ENCODE measurements around the gene PLAAT3. TPM values are rescaled to one million over a fixed set of nuclear protein-coding genes. Genes with fewer than 3 reads are reported as not detected.

The PLAAT3 gene
- total and polyA plus RNA-seq, 2 of the 8 experiments (the other 6 are each of a cell fraction or from before 2014, with no cell fraction given): 109 to 190 TPM

- H3K79me2 ChIP-seq (ENCODE audit: control insufficient read depth in 1 of 2, insufficient read depth in 2 of 2, low read length in 2 of 2): no peaks in the 10 kb centered on the region
- H3K9ac ChIP-seq (replicated peaks in 1 of 4; ENCODE audit: extremely low read depth in 1 of 4, low read depth in 3 of 4, low read length in 3 of 4): no peak overlapping the region
- H3K23ac ChIP-seq (ENCODE audit: insufficient read length): no peak overlapping the region
- no peak overlapping the region for H4K5ac ChIP-seq (ENCODE audit: insufficient read length, low read depth, low read length)
- no peaks in the 10 kb centered on the region for H3K79me1 ChIP-seq (ENCODE audit: low read depth, low read length)
- H2BK12ac ChIP-seq (ENCODE audit: low read depth, low read length): no peak overlapping the region
- no peak overlapping the region for H3K4me3 ChIP-seq (ENCODE audit: extremely low read depth in 1 of 4, insufficient read depth in 2 of 4, low read depth in 3 of 4, low read length in 4 of 4)
- H2AK5ac ChIP-seq (ENCODE audit: low read depth, low read length): no peak overlapping the region
- no peak overlapping the region for H3K14ac ChIP-seq (ENCODE audit: insufficient read length)
- H3K27me3 ChIP-seq (replicated peaks in 1 of 4; ENCODE audit: control insufficient read depth in 3 of 4, extremely low read depth in 1 of 4, insufficient read depth in 3 of 4, low read length in 3 of 4): no peaks in the 10 kb centered on the region
- H3K56ac ChIP-seq (replicated peaks; ENCODE audit: insufficient read length, low read depth, low read length): no peak overlapping the region
- 80% methylated on average over 4 of the region's 4 CpGs; no CpG with 5 or more reads in 1 of the 2 experiments for WGBS, 2 experiments (ENCODE audit: extremely low coverage in 1 of 2, insufficient coverage in 1 of 2, insufficient read length in 1 of 2, insufficient replicate concordance in 2 of 2, low coverage in 1 of 2, low lambda C conversion rate in 2 of 2, missing lambda C conversion rate in 1 of 2)
- no peak overlapping the region for H2BK20ac ChIP-seq (ENCODE audit: low read length)
- no peak for DNase-seq (ENCODE audit: low read depth in 1 of 2, low spot score in 2 of 2)
- no peak overlapping the region for H4K8ac ChIP-seq (ENCODE audit: extremely low read depth, insufficient read depth, low read length)
- FAIRE-seq: no peak
- no peak overlapping the region for H4K91ac ChIP-seq (replicated peaks; ENCODE audit: insufficient read length, low read length)
- H2AFZ ChIP-seq (ENCODE audit: low read length): no peak overlapping the region
- TF ChIP-seq CHD1 (IDR thresholded peaks at IDR 0.05; ENCODE audit: low read depth, low read length) (no peak), CBX8 (IDR thresholded peaks at IDR 0.05; ENCODE audit: borderline replicate concordance, low read depth, low read length) (no peak), CTCF (IDR thresholded peaks at IDR 0.05; ENCODE audit: control extremely low read depth in 1 of 3, insufficient read depth in 1 of 3, low read depth in 1 of 3, low read length in 3 of 3) (no peak), JUN (IDR thresholded peaks at IDR 0.05; ENCODE audit: low read depth, low read length) (no peak), SUZ12 (IDR thresholded peaks at IDR 0.05; ENCODE audit: low read length) (no peak), MAFK (IDR thresholded peaks at IDR 0.05; ENCODE audit: low read depth, low read length) (no peak)
- H3K27ac ChIP-seq (ENCODE audit: low read depth, low read length): no peak overlapping the region
- H3K23me2 ChIP-seq (ENCODE audit: low read depth, low read length): no peaks in the 10 kb centered on the region
- H3K18ac ChIP-seq (ENCODE audit: extremely low read depth, low read length): no peak overlapping the region
- H2BK120ac ChIP-seq (replicated peaks; ENCODE audit: low read depth, low read length): no peak overlapping the region
- H2BK5ac ChIP-seq (ENCODE audit: low read depth, low read length): no peak overlapping the region
- H3K4me2 ChIP-seq (ENCODE audit: insufficient read depth in 1 of 2, low read depth in 2 of 2, low read length in 2 of 2): no peak overlapping the region
- POLR2A ChIA-PET (ENCODE audit: partially characterized antibody): interaction anchor here (3.5 kb wide), 1 partner anchor 7 kb away, joined by 12 read pairs; the partner anchor contains the start of gene PLAAT2
- no peaks in the 10 kb centered on the region; a peak in 1 of 4 replicates for H3K9me3 ChIP-seq (ENCODE audit: insufficient read depth in 2 of 2, low read depth in 1 of 2, low read length in 1 of 2)
- H3K4me1 ChIP-seq (replicated peaks in 1 of 4; ENCODE audit: control insufficient read depth in 3 of 4, insufficient read depth in 4 of 4, low read length in 3 of 4): peaks cover 0 to 6% (median 2%) of the 10 kb centered on the region in 4 experiments; a peak in 3 of 7 replicates
- H3K36me3 ChIP-seq (ENCODE audit: control insufficient read depth in 2 of 4, insufficient read depth in 4 of 4, low read length in 3 of 4): no peaks in the 10 kb centered on the region
- H3K4ac ChIP-seq (replicated peaks; ENCODE audit: insufficient read length, low read depth, low read length): no peak overlapping the region
- no peaks in the 10 kb centered on the region for H4K20me1 ChIP-seq (replicated peaks in 1 of 2; ENCODE audit: control insufficient read depth in 1 of 2, insufficient read depth in 2 of 2, low read length in 2 of 2)
- CTCF ChIA-PET (ENCODE audit: partially characterized antibody): interaction anchor here (0.7 kb wide), 1 partner anchor 63 kb away, joined by 3 read pairs; no protein-coding TSS in a partner anchor
- H2BK15ac ChIP-seq (ENCODE audit: low read length): no peak overlapping the region
Measured at GRCh38 chr11:63554877-63555223, 59.4 kb downstream of the PLAAT3 start.
